ENCODE results near the gene TRMT61A.

TRMT61A gene

GRCh38 chr14:103533137-103533998 lies 4.4 kb downstream of the TRMT61A start:
- H3K9me3 ChIP-seq (ENCODE audit: low read length) = no peaks in the 10 kb centered on the region
- H3K4me3 ChIP-seq (ENCODE audit: low read depth in 1 of 2, low read length in 2 of 2) = peak overlapping the region; percentile 13 to 28
- H3K27ac ChIP-seq (ENCODE audit: low read depth, low read length) = peak overlapping the region; percentile 90
- no peaks in the 10 kb centered on the region for H3K27me3 ChIP-seq (ENCODE audit: control insufficient read depth in 1 of 2, insufficient read depth in 2 of 2, low read length in 2 of 2)
- H3K4me1 ChIP-seq (ENCODE audit: insufficient read depth, low read length) = peaks cover 77% of the 10 kb centered on the region
- peak overlapping the region; percentile 49 for H3K9ac ChIP-seq (ENCODE audit: low read length)
- peaks cover 14% of the 10 kb centered on the region for H3K36me3 ChIP-seq (ENCODE audit: insufficient read depth, low read length)

- H3K27ac ChIP-seq (ENCODE audit: low read depth, low read length) = peak overlapping the region; percentile 90
- peak overlapping the region; percentile 13 to 28 for H3K4me3 ChIP-seq (ENCODE audit: low read depth in 1 of 2, low read length in 2 of 2)
- peak overlapping the region; percentile 49 for H3K9ac ChIP-seq (ENCODE audit: low read length)
- peaks cover 14% of the 10 kb centered on the region for H3K36me3 ChIP-seq (ENCODE audit: insufficient read depth, low read length)
- no peaks in the 10 kb centered on the region for H3K27me3 ChIP-seq (ENCODE audit: control insufficient read depth in 1 of 2, insufficient read depth in 2 of 2, low read length in 2 of 2)
- no peaks in the 10 kb centered on the region for H3K9me3 ChIP-seq (ENCODE audit: low read length)
- H3K4me1 ChIP-seq (ENCODE audit: insufficient read depth, low read length) = peaks cover 80% of the 10 kb centered on the region
These were observed 5.1 kb downstream of the TRMT61A start for GRCh38 chr14:103533999-103534575.

- Histone ChIP-seq H3K4me1 (ENCODE audit: insufficient read depth, low read length) (peaks cover 82% of the 10 kb centered on the region), H3K9ac (ENCODE audit: low read length) (no peak overlapping the region), H3K27ac (ENCODE audit: low read depth, low read length) (peak overlapping the region; percentile 90), H3K27me3 (ENCODE audit: control insufficient read depth in 1 of 2, insufficient read depth in 2 of 2, low read length in 2 of 2) (no peaks in the 10 kb centered on the region), H3K36me3 (ENCODE audit: insufficient read depth, low read length) (peaks cover 14% of the 10 kb centered on the region), H3K9me3 (ENCODE audit: low read length) (no peaks in the 10 kb centered on the region), H3K4me3 (ENCODE audit: low read depth in 1 of 2, low read length in 2 of 2) (peak overlapping the region in 1 of 2 donors; percentile 14)
These were observed 5.6 kb downstream of the TRMT61A start for GRCh38 chr14:103534576-103535061.

GRCh38 chr14:103535081-103535890 lies 6.3 kb downstream of the TRMT61A start:
- Histone ChIP-seq H3K4me3 (ENCODE audit: low read depth in 1 of 2, low read length in 2 of 2) (peak overlapping the region in 1 of 2 donors; percentile 16), H3K27me3 (ENCODE audit: control insufficient read depth in 1 of 2, insufficient read depth in 2 of 2, low read length in 2 of 2) (no peaks in the 10 kb centered on the region), H3K4me1 (ENCODE audit: insufficient read depth, low read length) (peaks cover 80% of the 10 kb centered on the region), H3K9me3 (ENCODE audit: low read length) (no peaks in the 10 kb centered on the region), H3K36me3 (ENCODE audit: insufficient read depth, low read length) (peaks cover 11% of the 10 kb centered on the region), H3K27ac (ENCODE audit: low read depth, low read length) (peak overlapping the region; percentile 90), H3K9ac (ENCODE audit: low read length) (no peak overlapping the region)

- H3K36me3 ChIP-seq (ENCODE audit: insufficient read depth, low read length) = peaks cover 4% of the 10 kb centered on the region
- H3K4me1 ChIP-seq (ENCODE audit: insufficient read depth, low read length) = peaks cover 80% of the 10 kb centered on the region
These were observed 7.0 kb downstream of the TRMT61A start for GRCh38 chr14:103535891-103536565.

GRCh38 chr14:103536693-103537092 lies 7.7 kb downstream of the TRMT61A start:
- Histone ChIP-seq H3K4me3 (ENCODE audit: low read depth in 1 of 2, low read length in 2 of 2) (no peak overlapping the region), H3K9me3 (ENCODE audit: low read length) (no peaks in the 10 kb centered on the region), H3K36me3 (ENCODE audit: insufficient read depth, low read length) (no peaks in the 10 kb centered on the region), H3K27me3 (ENCODE audit: control insufficient read depth in 1 of 2, insufficient read depth in 2 of 2, low read length in 2 of 2) (no peaks in the 10 kb centered on the region), H3K4me1 (ENCODE audit: insufficient read depth, low read length) (peaks cover 80% of the 10 kb centered on the region), H3K9ac (ENCODE audit: low read length) (no peak overlapping the region), H3K27ac (ENCODE audit: low read depth, low read length) (peak overlapping the region; percentile 90)

More at GRCh38 chr14:103535891-103536565, 7.0 kb downstream of the TRMT61A start:
- Histone ChIP-seq H3K27ac (ENCODE audit: low read depth, low read length) (peak overlapping the region; percentile 90), H3K4me3 (ENCODE audit: low read depth in 1 of 2, low read length in 2 of 2) (no peak overlapping the region), H3K27me3 (ENCODE audit: control insufficient read depth in 1 of 2, insufficient read depth in 2 of 2, low read length in 2 of 2) (no peaks in the 10 kb centered on the region), H3K9me3 (ENCODE audit: low read length) (no peaks in the 10 kb centered on the region), H3K9ac (ENCODE audit: low read length) (no peak overlapping the region)

- no peak overlapping the region for H3K9ac ChIP-seq (ENCODE audit: low read length)
- no peaks in the 10 kb centered on the region for H3K36me3 ChIP-seq (ENCODE audit: insufficient read depth, low read length)
- peak overlapping the region; percentile 90 for H3K27ac ChIP-seq (ENCODE audit: low read depth, low read length)
- H3K9me3 ChIP-seq (ENCODE audit: low read length) = no peaks in the 10 kb centered on the region
- H3K27me3 ChIP-seq (ENCODE audit: control insufficient read depth in 1 of 2, insufficient read depth in 2 of 2, low read length in 2 of 2) = no peaks in the 10 kb centered on the region
- peaks cover 81% of the 10 kb centered on the region for H3K4me1 ChIP-seq (ENCODE audit: insufficient read depth, low read length)
- H3K4me3 ChIP-seq (ENCODE audit: low read depth in 1 of 2, low read length in 2 of 2) = no peak overlapping the region
These were observed 8.4 kb downstream of the TRMT61A start for GRCh38 chr14:103537175-103537990.

- Histone ChIP-seq H3K27me3 (ENCODE audit: control insufficient read depth in 1 of 2, insufficient read depth in 2 of 2, low read length in 2 of 2) (no peaks in the 10 kb centered on the region), H3K4me3 (ENCODE audit: low read depth in 1 of 2, low read length in 2 of 2) (no peak overlapping the region), H3K27ac (ENCODE audit: low read depth, low read length) (peak overlapping the region; percentile 85), H3K9ac (ENCODE audit: low read length) (no peak overlapping the region), H3K4me1 (ENCODE audit: insufficient read depth, low read length) (peaks cover 81% of the 10 kb centered on the region), H3K36me3 (ENCODE audit: insufficient read depth, low read length) (no peaks in the 10 kb centered on the region), H3K9me3 (ENCODE audit: low read length) (no peaks in the 10 kb centered on the region)
These were observed 9.5 kb downstream of the TRMT61A start for GRCh38 chr14:103538291-103539055.

GRCh38 chr14:103539056-103539825 lies 10.2 kb downstream of the TRMT61A start:
- H3K9me3 ChIP-seq (ENCODE audit: low read length) = no peaks in the 10 kb centered on the region
- no peaks in the 10 kb centered on the region for H3K27me3 ChIP-seq (ENCODE audit: control insufficient read depth in 1 of 2, insufficient read depth in 2 of 2, low read length in 2 of 2)
- peaks cover 82% of the 10 kb centered on the region for H3K4me1 ChIP-seq (ENCODE audit: insufficient read depth, low read length)
- no peak overlapping the region for H3K9ac ChIP-seq (ENCODE audit: low read length)
- no peak overlapping the region for H3K4me3 ChIP-seq (ENCODE audit: low read depth in 1 of 2, low read length in 2 of 2)
- peak overlapping the region; percentile 85 for H3K27ac ChIP-seq (ENCODE audit: low read depth, low read length)
- H3K36me3 ChIP-seq (ENCODE audit: insufficient read depth, low read length) = no peaks in the 10 kb centered on the region

Data from muscle layer of colon (tissue), 2 donors.